Effector memory CD4-positive, alpha-beta T cell (primary cell): ENCODE data around the gene PPARG.

Source experiments
- DNase-seq, 3 donors: peaks; one replicate each; pipeline ENCODE4 v3.0.0-alpha.2; 2020
- H3K27ac ChIP-seq: 2 replicates; pipeline ENCODE4 v1.7.0; 2013; ENCODE audit warnings: mild to moderate bottlenecking, low read length, moderate library complexity; ENCODE audit not compliant: insufficient read depth, poor library complexity, severe bottlenecking
- H3K27me3 ChIP-seq: replicated peaks from 2 replicates; pipeline ENCODE4 v1.7.0; 2013; ENCODE audit warnings: mild to moderate bottlenecking, low read length; ENCODE audit not compliant: insufficient read depth, control insufficient read depth, poor library complexity, severe bottlenecking
- H3K36me3 ChIP-seq: 2 replicates; pipeline ENCODE4 v1.7.0; 2013; ENCODE audit warnings: mild to moderate bottlenecking, low read length, moderate library complexity; ENCODE audit not compliant: control insufficient read depth, insufficient read depth
- H3K4me1 ChIP-seq: 2 replicates; pipeline ENCODE4 v1.7.0; 2013; ENCODE audit warnings: low read length, mild to moderate bottlenecking; ENCODE audit not compliant: control insufficient read depth, insufficient read depth, poor library complexity, severe bottlenecking
- H3K4me3 ChIP-seq: 2 replicates; pipeline ENCODE4 v1.7.0; 2013; ENCODE audit warnings: low read length, low read depth, mild to moderate bottlenecking; ENCODE audit not compliant: insufficient read depth, poor library complexity, severe bottlenecking
- H3K9me3 ChIP-seq: 2 replicates; pipeline ENCODE4 v1.7.0; 2013; ENCODE audit warnings: mild to moderate bottlenecking, low read length, moderate library complexity; ENCODE audit not compliant: control insufficient read depth

The PPARG gene

GRCh38 chr3:12323237-12323636 is 34.4 kb downstream of the PPARG start:
- H3K4me3 ChIP-seq: no peak overlapping the region
- no peaks in the 10 kb centered on the region for H3K9me3 ChIP-seq
- H3K27me3 ChIP-seq: no peaks in the 10 kb centered on the region
- no peaks in the 10 kb centered on the region for H3K36me3 ChIP-seq
- no peak overlapping the region for H3K27ac ChIP-seq
- no peak for DNase-seq
- H3K4me1 ChIP-seq: no peaks in the 10 kb centered on the region

GRCh38 chr3:12325586-12326515 is 37.0 kb downstream of the PPARG start:
- Histone ChIP-seq H3K4me3 (no peak overlapping the region), H3K27ac (no peak overlapping the region), H3K9me3 (no peaks in the 10 kb centered on the region), H3K27me3 (no peaks in the 10 kb centered on the region), H3K36me3 (no peaks in the 10 kb centered on the region), H3K4me1 (no peaks in the 10 kb centered on the region)
- DNase-seq: no peak

GRCh38 chr3:12327021-12327420 is 38.2 kb downstream of the PPARG start:
- DNase-seq: no peak
- Histone ChIP-seq H3K27me3 (no peaks in the 10 kb centered on the region), H3K36me3 (no peaks in the 10 kb centered on the region), H3K4me1 (no peaks in the 10 kb centered on the region), H3K9me3 (no peaks in the 10 kb centered on the region), H3K27ac (no peak overlapping the region), H3K4me3 (no peak overlapping the region)

- DNase-seq: no peak
- no peak overlapping the region for H3K4me3 ChIP-seq
- H3K27ac ChIP-seq: no peak overlapping the region
- H3K36me3 ChIP-seq: no peaks in the 10 kb centered on the region
- no peaks in the 10 kb centered on the region for H3K9me3 ChIP-seq
- H3K4me1 ChIP-seq: no peaks in the 10 kb centered on the region
- H3K27me3 ChIP-seq: no peaks in the 10 kb centered on the region
Measured at GRCh38 chr3:12328132-12328836, 39.4 kb downstream of the PPARG start.

GRCh38 chr3:12328837-12329462 is 40.1 kb downstream of the PPARG start:
- no peaks in the 10 kb centered on the region for H3K27me3 ChIP-seq
- H3K4me3 ChIP-seq: no peak overlapping the region
- H3K9me3 ChIP-seq: no peaks in the 10 kb centered on the region
- no peaks in the 10 kb centered on the region for H3K36me3 ChIP-seq
- no peaks in the 10 kb centered on the region for H3K4me1 ChIP-seq
- no peak overlapping the region for H3K27ac ChIP-seq
- DNase-seq: no peak

GRCh38 chr3:12334786-12335185 is 45.9 kb downstream of the PPARG start:
- no peaks in the 10 kb centered on the region for H3K27me3 ChIP-seq
- H3K4me3 ChIP-seq: no peak overlapping the region
- no peaks in the 10 kb centered on the region for H3K9me3 ChIP-seq
- no peaks in the 10 kb centered on the region for H3K36me3 ChIP-seq
- H3K4me1 ChIP-seq: peaks cover 6% of the 10 kb centered on the region
- no peak for DNase-seq
- no peak overlapping the region for H3K27ac ChIP-seq

- Histone ChIP-seq H3K27ac (no peak overlapping the region), H3K4me1 (peaks cover 6% of the 10 kb centered on the region)
- no peak for DNase-seq
Measured at GRCh38 chr3:12335421-12335820, 46.6 kb downstream of the PPARG start.

GRCh38 chr3:12336099-12336498 is 47.2 kb downstream of the PPARG start:
- H3K4me3 ChIP-seq: no peak overlapping the region
- H3K27me3 ChIP-seq: no peaks in the 10 kb centered on the region
- H3K36me3 ChIP-seq: no peaks in the 10 kb centered on the region
- H3K27ac ChIP-seq: no peak overlapping the region
- DNase-seq: no peak
- no peaks in the 10 kb centered on the region for H3K9me3 ChIP-seq
- peaks cover 6% of the 10 kb centered on the region for H3K4me1 ChIP-seq

More at GRCh38 chr3:12335421-12335820, 46.6 kb downstream of the PPARG start:
- H3K9me3 ChIP-seq: no peaks in the 10 kb centered on the region
- no peak overlapping the region for H3K4me3 ChIP-seq
- no peaks in the 10 kb centered on the region for H3K36me3 ChIP-seq
- no peaks in the 10 kb centered on the region for H3K27me3 ChIP-seq

- H3K4me1 ChIP-seq: peaks cover 6% of the 10 kb centered on the region
- DNase-seq: no peak
- no peak overlapping the region for H3K27ac ChIP-seq
- no peaks in the 10 kb centered on the region for H3K27me3 ChIP-seq
- no peak overlapping the region for H3K4me3 ChIP-seq
- no peaks in the 10 kb centered on the region for H3K9me3 ChIP-seq
- no peaks in the 10 kb centered on the region for H3K36me3 ChIP-seq
Measured at GRCh38 chr3:12338595-12339546, 50.0 kb downstream of the PPARG start.
